Bronchial epithelial cell (primary cell): ENCODE data around the gene NHERF2. TPM values are rescaled to one million over a fixed set of nuclear protein-coding genes. Genes with fewer than 3 reads are reported as not detected.
A peak's percentile ranks its signal among the peaks of the same experiment; 100 is the strongest.

Experiments
- DNase-seq: peaks from one replicate; pipeline ENCODE4 v3.0.0-alpha.2; 2010; ENCODE audit warnings: low read depth
- FAIRE-seq: peaks from 2 replicates; lab custom pipeline; 2011; peaks lifted over from hg19 to GRCh38; lab: Jason Lieb, UNC
- H3K27me3 ChIP-seq: 2 replicates; pipeline ENCODE4 v1.5.1; 2011; ENCODE audit warnings: low read length; ENCODE audit not compliant: control insufficient read depth, insufficient read depth
- H3K36me3 ChIP-seq: 2 replicates; pipeline ENCODE4 v1.5.1; 2011; ENCODE audit warnings: low read length; ENCODE audit not compliant: control insufficient read depth, insufficient read depth
- H3K4me3 ChIP-seq: 2 replicates; pipeline ENCODE4 v1.5.1; 2011; ENCODE audit warnings: mild to moderate bottlenecking, low read depth, low read length, control low read depth
- CTCF ChIP-seq: IDR thresholded peaks from 2 replicates; pipeline ENCODE4 v1.5.1; 2011; ENCODE audit warnings: mild to moderate bottlenecking, moderate library complexity, low read length, control low read depth, inconsistent platforms; ENCODE audit not compliant: insufficient read depth, severe bottlenecking
- total RNA-seq: library from RNA; depleted of rRNA; stranded (reverse); fragments of >200 nt; gene quantifications from 2 replicates; pipeline ENCODE4 v1.2.1, GENCODE V29; 2014

NHERF2 gene
- total RNA-seq, 1 donor from 2014 or later: 15.8 TPM

DNA sequence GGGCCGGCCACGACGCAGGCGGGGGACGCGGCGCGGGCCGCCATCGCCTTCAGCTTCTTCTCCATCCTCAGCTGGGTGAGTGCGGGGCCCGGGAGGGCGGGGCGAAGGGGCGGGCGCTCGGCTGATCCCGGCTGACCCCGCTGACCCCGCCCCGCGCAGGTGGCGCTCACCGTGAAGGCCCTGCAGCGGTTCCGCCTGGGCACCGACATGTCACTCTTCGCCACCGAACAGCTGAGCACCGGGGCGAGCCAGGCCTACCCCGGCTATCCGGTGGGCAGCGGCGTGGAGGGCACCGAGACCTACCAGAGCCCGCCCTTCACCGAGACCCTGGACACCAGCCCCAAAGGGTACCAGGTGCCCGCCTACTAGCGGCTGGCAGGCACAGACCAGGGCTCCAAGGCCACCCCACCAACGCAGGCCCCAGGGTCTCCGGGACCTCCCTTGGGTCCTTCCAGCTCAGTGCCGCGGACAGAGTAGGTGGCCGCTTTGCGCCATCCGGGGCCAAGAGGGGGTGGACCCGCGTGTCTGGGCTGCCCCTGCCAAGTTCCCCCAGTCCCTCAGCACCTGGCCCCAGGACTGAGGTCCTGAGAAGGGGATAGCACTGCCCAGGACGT lies 33.9 kb upstream of the NHERF2 start:
- DNase-seq (no peak), FAIRE-seq (no peak)
- H3K27me3 ChIP-seq: peaks cover 14% of the 10 kb centered on the region
- H3K4me3 ChIP-seq: no peak overlapping the region
- peaks cover 8% of the 10 kb centered on the region for H3K36me3 ChIP-seq
- no peak for TF ChIP-seq CTCF

GRCh38 chr16:1993731-1994131 lies 33.0 kb upstream of the NHERF2 start:
- TF ChIP-seq CTCF: no peak
- peak; percentile 80 for FAIRE-seq
- peaks cover 11% of the 10 kb centered on the region for H3K27me3 ChIP-seq
- H3K4me3 ChIP-seq: no peak overlapping the region
- DNase-seq: peak; percentile 85
- peaks cover 14% of the 10 kb centered on the region for H3K36me3 ChIP-seq

GRCh38 chr16:1997494-1998359 lies 29.0 kb upstream of the NHERF2 start:
- peaks cover 39% of the 10 kb centered on the region for H3K36me3 ChIP-seq
- no peaks in the 10 kb centered on the region for H3K27me3 ChIP-seq
- TF ChIP-seq CTCF: no peak
- FAIRE-seq: no peak
- H3K4me3 ChIP-seq: no peak overlapping the region
- DNase-seq: no peak

- no peak overlapping the region for H3K4me3 ChIP-seq
- no peak for FAIRE-seq
- DNase-seq: no peak
- no peaks in the 10 kb centered on the region for H3K27me3 ChIP-seq
- H3K36me3 ChIP-seq: peaks cover 45% of the 10 kb centered on the region
- TF ChIP-seq CTCF: no peak
These were observed 28.3 kb upstream of the NHERF2 start for GRCh38 chr16:1998360-1998835.

DNA sequence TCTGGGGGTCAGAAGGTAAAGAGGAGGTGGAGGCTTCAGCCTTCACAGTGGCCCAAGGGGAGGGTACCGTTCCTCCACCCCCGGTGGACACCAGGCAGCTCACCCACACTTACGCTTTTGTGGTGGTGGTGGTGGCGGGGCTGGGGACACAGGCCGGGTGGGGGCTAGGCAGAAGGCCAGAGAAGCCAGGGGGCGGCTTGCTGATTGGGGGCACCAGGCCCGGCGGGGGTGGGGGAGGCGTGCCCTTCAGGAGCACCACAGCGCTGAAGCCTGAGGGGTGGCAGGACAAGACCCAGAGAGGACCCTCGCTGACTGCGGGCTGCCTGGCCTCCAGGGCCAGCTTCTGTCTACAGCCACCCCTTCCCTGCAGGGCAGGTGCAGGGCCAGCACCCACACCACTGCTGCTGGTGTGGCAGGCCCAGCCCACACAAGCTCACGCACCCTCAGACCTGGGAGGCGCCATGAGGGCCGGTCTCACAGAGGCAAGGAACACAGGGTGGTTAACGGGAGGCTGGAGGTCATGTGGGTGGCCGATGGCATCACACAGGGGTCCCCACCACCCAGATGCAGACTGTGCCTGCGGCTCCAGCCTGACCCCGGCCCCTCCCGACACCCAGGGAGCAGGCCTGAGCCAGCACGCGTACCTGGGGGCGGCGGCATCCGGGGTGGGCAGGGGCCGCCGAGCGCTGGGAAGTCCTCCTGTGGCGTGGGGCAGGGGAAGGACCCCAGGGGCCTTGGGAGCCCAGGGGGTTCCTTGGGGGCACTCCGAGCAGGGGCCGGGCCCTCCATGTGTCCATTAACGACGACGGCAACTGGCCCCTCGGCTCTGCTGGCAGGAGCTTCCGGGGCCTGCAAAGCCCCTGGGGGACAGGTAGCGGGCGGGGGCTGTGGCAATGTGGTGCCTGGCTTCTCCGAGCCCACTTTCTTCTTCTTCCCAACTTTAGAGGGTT lies 27.6 kb upstream of the NHERF2 start:
- peaks cover 49% of the 10 kb centered on the region for H3K36me3 ChIP-seq
- H3K4me3 ChIP-seq: no peak overlapping the region
- no peaks in the 10 kb centered on the region for H3K27me3 ChIP-seq
- no peak for FAIRE-seq
- no peak for DNase-seq
- TF ChIP-seq CTCF: no peak
